Measurements from ENCODE around the gene COL6A5.

The COL6A5 gene

GRCh38 chr3:130527426-130527825 lies 182.0 kb downstream of the COL6A5 start:
- DNase-seq: no peak

GRCh38 chr3:130528120-130528519 lies 182.6 kb downstream of the COL6A5 start:
- DNase-seq: no peak

- no peak for DNase-seq
These were observed 184.2 kb downstream of the COL6A5 start for GRCh38 chr3:130529486-130530215.

GRCh38 chr3:130533247-130533646 lies 187.8 kb downstream of the COL6A5 start:
- no peak for DNase-seq

All from CD4-positive, alpha-beta T cell treated with Interferon alpha-2 for 1 hour (primary cell).